K562 (cell line): ENCODE data around the gene COL16A1. TPM values are rescaled to one million over a fixed set of nuclear protein-coding genes. Genes with fewer than 3 reads are reported as not detected.

Source experiments
- CXXC5 ChIP-seq: fragments of 250-450 bp; sonication (Bioruptor Pico); IDR thresholded peaks from 2 replicates; pipeline ENCODE4 v1.8.0; 2022; ENCODE audit warnings: inconsistent platforms, mild to moderate bottlenecking, moderate library complexity
- DIDO1 ChIP-seq: fragments of 450-650 bp; IDR thresholded peaks from 2 replicates; pipeline ENCODE4 v1.6.1; 2016; ENCODE audit warnings: low read depth, missing biosample characterization, missing genetic modification characterization
- HCFC1 ChIP-seq: IDR thresholded peaks from 2 replicates; pipeline ENCODE4 v1.6.1; 2012; ENCODE audit warnings: low read depth, low read length, improper control_type of control experiment
- MYBL2 ChIP-seq, 2 experiments: fragments of 450-650 bp in 1 of 2; sonication (generic) in 1 of 2; formaldehyde crosslinking in 1 of 2; IDR thresholded peaks; 2 replicates each; pipeline versions ENCODE4 v1.6.1 to v1.8.1; 2017 to 2022; ENCODE audit warnings: borderline replicate concordance in 1 of 2, inconsistent platforms in 1 of 2, low read depth in 1 of 2, mild to moderate bottlenecking in 1 of 2, missing genetic modification reagents in 1 of 2, moderate library complexity in 1 of 2
- RAD21 ChIP-seq, 2 experiments: fragments of 250-450 bp in 1 of 2; fragments of 450-650 bp in 1 of 2; sonication (Bioruptor Pico) in 1 of 2; formaldehyde crosslinking in 1 of 2; IDR thresholded peaks in 1 of 2; conservative IDR thresholded peaks in 1 of 2; 2 replicates each; pipeline versions ENCODE4 v1.4.0 to v1.8.0; 2020 to 2022; ENCODE audit warnings: mild to moderate bottlenecking in 2 of 2, moderate library complexity in 1 of 2
- STAG1 ChIP-seq: sonication (generic); formaldehyde crosslinking; IDR thresholded peaks from 2 replicates; pipeline ENCODE4 v1.5.0; 2020; ENCODE audit warnings: missing genetic modification reagents, borderline replicate concordance
- TFAM ChIP-seq: fragments of 250-450 bp; sonication (Bioruptor Pico); conservative IDR thresholded peaks from 2 replicates; pipeline ENCODE4 v1.5.0; 2021; ENCODE audit warnings: mild to moderate bottlenecking, moderate library complexity
- XRCC5 ChIP-seq: fragments of 200-400 bp; formaldehyde crosslinking; IDR thresholded peaks from 2 replicates; pipeline ENCODE4 v1.6.1; 2017; ENCODE audit warnings: low read depth, mild to moderate bottlenecking, low read length
- ZBTB7A ChIP-seq: IDR thresholded peaks from 2 replicates; pipeline ENCODE4 v1.6.1; 2011; ENCODE audit warnings: low read depth, mild to moderate bottlenecking, low read length, moderate library complexity, borderline replicate concordance; ENCODE audit not compliant: control insufficient read depth
- ZNF253 ChIP-seq: fragments of 250-450 bp; sonication (Bioruptor Pico); conservative IDR thresholded peaks from 2 replicates; pipeline ENCODE4 v1.6.1; 2021; ENCODE audit warnings: mild to moderate bottlenecking
- polyA plus RNA-seq, 8 experiments: library from polyadenylated mRNA; depleted of rRNA in 4 of 8; stranded (reverse) in 5 of 8; unstranded in 3 of 8; fragments of >200 nt; fragmentation: Nextera tagmentation in 2 of 8; fragmentation: Illumina TruSeq in 1 of 8; extraction: Ambion mirVana in 2 of 8; extraction: Trizol in 1 of 8; gene quantifications; 2 replicates each; pipeline versions ENCODE4 v1.2.1 to v1.2.3, GENCODE V29; 2011 to 2014; ENCODE audit warnings: inconsistent platforms in 1 of 8, missing spikeins in 1 of 8
- total RNA-seq, 7 experiments: library from RNA; depleted of rRNA in 6 of 7; stranded (reverse); fragments of >200 nt in 6 of 7; fragmentation: Illumina TruSeq in 2 of 7; extraction: Trizol in 2 of 7; gene quantifications; 2 replicates each; pipeline versions ENCODE4 v1.2.1 to v1.2.3, GENCODE V29; 2011 to 2021; ENCODE audit warnings: low replicate concordance in 1 of 7
- TF ChIP-seq, protein P1 (sequence below), 2 experiments: fragments of 150-350 bp in 1 of 2; IDR thresholded peaks; 2 replicates each; pipeline ENCODE4 v1.6.1; 2012 to 2016; ENCODE audit warnings: low read depth in 2 of 2, low read length in 2 of 2, mild to moderate bottlenecking in 1 of 2, moderate library complexity in 1 of 2
- TF ChIP-seq, protein P2 (sequence below): fragments of 250-450 bp; sonication (Bioruptor Pico); IDR thresholded peaks from 2 replicates; pipeline ENCODE4 v1.5.0; 2021
- TF ChIP-seq, protein P3 (sequence below), 3 experiments: IDR thresholded peaks in 2 of 3; conservative IDR thresholded peaks in 1 of 3; 2 replicates each; pipeline ENCODE4 v1.5.1; 2011 to 2012; ENCODE audit warnings: low read length in 3 of 3, mild to moderate bottlenecking in 3 of 3, control low read depth in 2 of 3, improper control_type of control experiment in 1 of 3, inconsistent platforms in 1 of 3, low read depth in 1 of 3, mixed read lengths in 1 of 3, moderate library complexity in 1 of 3; ENCODE audit not compliant: insufficient read depth in 2 of 3
- TF ChIP-seq, protein P4 (sequence below): fragments of 250-450 bp; sonication (Bioruptor Pico); IDR thresholded peaks from 2 replicates; pipeline ENCODE4 v1.5.0; 2021
- TF ChIP-seq, protein P5 (sequence below): fragments of 200-800 bp; sonication (Bioruptor generic); IDR thresholded peaks from 2 replicates; pipeline ENCODE4 v1.6.1; 2017; ENCODE audit warnings: missing genetic modification characterization, missing compliant biosample characterization

COL16A1 gene
- total and polyA plus RNA-seq, 9 of the 15 experiments (the other 6 are each of a cell fraction or from before 2014, with no cell fraction given): 0.11 to 0.60 (median 0.11) TPM; not detected in 6

DNA sequence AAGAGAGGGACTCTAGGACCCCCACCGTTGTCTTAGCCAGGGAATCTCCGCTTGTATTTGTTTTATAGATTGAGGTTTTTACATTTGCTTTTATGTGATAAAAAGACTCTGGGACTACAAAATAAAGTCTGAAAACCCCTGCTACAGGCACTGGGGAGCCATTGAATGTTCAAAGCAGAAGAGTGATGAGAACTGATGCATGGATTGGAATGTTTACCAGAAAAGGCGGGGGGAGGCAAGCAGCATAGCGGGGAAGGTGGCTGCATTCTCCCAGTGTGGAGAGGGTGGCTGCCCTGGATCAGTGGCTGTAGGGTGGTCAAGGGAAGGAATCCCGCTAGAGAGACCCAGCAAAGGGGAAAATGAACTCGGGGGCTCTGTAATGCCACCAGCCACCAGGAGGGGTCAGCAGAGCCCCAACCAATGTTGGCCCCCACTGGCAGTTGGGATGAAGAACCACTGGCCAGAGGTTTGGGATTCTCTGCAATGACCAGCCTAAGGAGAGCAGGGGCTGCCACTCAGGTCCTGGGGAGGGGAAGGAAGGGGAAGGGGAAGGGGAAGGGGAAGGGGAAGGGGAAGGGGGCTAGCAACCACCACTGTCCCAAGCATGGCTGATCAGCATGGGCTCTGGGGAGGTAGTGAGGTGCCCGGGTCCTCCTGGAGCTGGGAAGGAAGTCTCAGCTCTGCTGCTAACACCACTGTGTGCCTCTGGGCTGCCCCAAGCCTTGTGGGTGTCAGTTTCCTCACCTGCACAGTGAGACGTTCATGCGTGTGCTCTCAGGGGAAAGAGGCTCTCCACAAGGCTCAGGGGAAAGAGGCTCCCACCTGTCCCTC lies 40.0 kb downstream of the COL16A1 start (continued):
- TF ChIP-seq, protein P1, sequence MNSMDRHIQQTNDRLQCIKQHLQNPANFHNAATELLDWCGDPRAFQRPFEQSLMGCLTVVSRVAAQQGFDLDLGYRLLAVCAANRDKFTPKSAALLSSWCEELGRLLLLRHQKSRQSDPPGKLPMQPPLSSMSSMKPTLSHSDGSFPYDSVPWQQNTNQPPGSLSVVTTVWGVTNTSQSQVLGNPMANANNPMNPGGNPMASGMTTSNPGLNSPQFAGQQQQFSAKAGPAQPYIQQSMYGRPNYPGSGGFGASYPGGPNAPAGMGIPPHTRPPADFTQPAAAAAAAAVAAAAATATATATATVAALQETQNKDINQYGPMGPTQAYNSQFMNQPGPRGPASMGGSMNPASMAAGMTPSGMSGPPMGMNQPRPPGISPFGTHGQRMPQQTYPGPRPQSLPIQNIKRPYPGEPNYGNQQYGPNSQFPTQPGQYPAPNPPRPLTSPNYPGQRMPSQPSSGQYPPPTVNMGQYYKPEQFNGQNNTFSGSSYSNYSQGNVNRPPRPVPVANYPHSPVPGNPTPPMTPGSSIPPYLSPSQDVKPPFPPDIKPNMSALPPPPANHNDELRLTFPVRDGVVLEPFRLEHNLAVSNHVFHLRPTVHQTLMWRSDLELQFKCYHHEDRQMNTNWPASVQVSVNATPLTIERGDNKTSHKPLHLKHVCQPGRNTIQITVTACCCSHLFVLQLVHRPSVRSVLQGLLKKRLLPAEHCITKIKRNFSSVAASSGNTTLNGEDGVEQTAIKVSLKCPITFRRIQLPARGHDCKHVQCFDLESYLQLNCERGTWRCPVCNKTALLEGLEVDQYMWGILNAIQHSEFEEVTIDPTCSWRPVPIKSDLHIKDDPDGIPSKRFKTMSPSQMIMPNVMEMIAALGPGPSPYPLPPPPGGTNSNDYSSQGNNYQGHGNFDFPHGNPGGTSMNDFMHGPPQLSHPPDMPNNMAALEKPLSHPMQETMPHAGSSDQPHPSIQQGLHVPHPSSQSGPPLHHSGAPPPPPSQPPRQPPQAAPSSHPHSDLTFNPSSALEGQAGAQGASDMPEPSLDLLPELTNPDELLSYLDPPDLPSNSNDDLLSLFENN (IDR thresholded peaks at IDR 0.05; ENCODE audit: low read depth in 2 of 2, low read length in 2 of 2): no peak
- TF ChIP-seq, protein P2, sequence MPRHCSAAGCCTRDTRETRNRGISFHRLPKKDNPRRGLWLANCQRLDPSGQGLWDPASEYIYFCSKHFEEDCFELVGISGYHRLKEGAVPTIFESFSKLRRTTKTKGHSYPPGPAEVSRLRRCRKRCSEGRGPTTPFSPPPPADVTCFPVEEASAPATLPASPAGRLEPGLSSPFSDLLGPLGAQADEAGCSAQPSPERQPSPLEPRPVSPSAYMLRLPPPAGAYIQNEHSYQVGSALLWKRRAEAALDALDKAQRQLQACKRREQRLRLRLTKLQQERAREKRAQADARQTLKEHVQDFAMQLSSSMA (CRISPR knock-in tag): no peak
- TF ChIP-seq TFAM (no peak), HCFC1 (no peak), XRCC5 (peak; percentile 62; the same call in 1 of the 2 replicates), DIDO1 (no peak), ZNF253 (CRISPR knock-in tag) (no peak), MYBL2 (IDR thresholded peaks at IDR 0.05; ENCODE audit: low read depth) (no peak), MYBL2 (CRISPR knock-in tag; IDR thresholded peaks at IDR 0.05; ENCODE audit: borderline replicate concordance) (no peak), CXXC5 (CRISPR knock-in tag) (no peak), STAG1 (CRISPR knock-in tag) (peak; percentile 87; the same call in 1 of the 2 replicates), ZBTB7A (0 out of 2 replicates have a peak, but pooled peaks have one; percentile 25), RAD21 (CRISPR knock-in tag; conservative IDR thresholded peaks at IDR 0.05 in 1 of 2, IDR thresholded peaks at IDR 0.05 in 1 of 2) (peak; percentile 93 to 97)
- TF ChIP-seq, protein P3, sequence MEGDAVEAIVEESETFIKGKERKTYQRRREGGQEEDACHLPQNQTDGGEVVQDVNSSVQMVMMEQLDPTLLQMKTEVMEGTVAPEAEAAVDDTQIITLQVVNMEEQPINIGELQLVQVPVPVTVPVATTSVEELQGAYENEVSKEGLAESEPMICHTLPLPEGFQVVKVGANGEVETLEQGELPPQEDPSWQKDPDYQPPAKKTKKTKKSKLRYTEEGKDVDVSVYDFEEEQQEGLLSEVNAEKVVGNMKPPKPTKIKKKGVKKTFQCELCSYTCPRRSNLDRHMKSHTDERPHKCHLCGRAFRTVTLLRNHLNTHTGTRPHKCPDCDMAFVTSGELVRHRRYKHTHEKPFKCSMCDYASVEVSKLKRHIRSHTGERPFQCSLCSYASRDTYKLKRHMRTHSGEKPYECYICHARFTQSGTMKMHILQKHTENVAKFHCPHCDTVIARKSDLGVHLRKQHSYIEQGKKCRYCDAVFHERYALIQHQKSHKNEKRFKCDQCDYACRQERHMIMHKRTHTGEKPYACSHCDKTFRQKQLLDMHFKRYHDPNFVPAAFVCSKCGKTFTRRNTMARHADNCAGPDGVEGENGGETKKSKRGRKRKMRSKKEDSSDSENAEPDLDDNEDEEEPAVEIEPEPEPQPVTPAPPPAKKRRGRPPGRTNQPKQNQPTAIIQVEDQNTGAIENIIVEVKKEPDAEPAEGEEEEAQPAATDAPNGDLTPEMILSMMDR (IDR thresholded peaks at IDR 0.05 in 2 of 3, conservative IDR thresholded peaks at IDR 0.05 in 1 of 3; ENCODE audit: insufficient read depth in 2 of 3, low read depth in 1 of 3, low read length in 3 of 3): peak; percentile 92 to 97 (median 94)
- TF ChIP-seq, protein P4, sequence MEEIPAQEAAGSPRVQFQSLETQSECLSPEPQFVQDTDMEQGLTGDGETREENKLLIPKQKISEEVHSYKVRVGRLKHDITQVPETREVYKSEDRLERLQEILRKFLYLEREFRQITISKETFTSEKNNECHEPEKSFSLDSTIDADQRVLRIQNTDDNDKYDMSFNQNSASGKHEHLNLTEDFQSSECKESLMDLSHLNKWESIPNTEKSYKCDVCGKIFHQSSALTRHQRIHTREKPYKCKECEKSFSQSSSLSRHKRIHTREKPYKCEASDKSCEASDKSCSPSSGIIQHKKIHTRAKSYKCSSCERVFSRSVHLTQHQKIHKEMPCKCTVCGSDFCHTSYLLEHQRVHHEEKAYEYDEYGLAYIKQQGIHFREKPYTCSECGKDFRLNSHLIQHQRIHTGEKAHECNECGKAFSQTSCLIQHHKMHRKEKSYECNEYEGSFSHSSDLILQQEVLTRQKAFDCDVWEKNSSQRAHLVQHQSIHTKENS (CRISPR knock-in tag): no peak
- TF ChIP-seq, protein P5, sequence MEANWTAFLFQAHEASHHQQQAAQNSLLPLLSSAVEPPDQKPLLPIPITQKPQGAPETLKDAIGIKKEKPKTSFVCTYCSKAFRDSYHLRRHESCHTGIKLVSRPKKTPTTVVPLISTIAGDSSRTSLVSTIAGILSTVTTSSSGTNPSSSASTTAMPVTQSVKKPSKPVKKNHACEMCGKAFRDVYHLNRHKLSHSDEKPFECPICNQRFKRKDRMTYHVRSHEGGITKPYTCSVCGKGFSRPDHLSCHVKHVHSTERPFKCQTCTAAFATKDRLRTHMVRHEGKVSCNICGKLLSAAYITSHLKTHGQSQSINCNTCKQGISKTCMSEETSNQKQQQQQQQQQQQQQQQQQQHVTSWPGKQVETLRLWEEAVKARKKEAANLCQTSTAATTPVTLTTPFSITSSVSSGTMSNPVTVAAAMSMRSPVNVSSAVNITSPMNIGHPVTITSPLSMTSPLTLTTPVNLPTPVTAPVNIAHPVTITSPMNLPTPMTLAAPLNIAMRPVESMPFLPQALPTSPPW (CRISPR knock-in tag): peak; percentile 40
